ENCODE data around the gene SNAPC4.
"Not testable (repeated sequence)": the region's sequence is repeated elsewhere in the genome, so short reads cannot be mapped to it uniquely, and the experiment has no call there.

The SNAPC4 gene

DNA sequence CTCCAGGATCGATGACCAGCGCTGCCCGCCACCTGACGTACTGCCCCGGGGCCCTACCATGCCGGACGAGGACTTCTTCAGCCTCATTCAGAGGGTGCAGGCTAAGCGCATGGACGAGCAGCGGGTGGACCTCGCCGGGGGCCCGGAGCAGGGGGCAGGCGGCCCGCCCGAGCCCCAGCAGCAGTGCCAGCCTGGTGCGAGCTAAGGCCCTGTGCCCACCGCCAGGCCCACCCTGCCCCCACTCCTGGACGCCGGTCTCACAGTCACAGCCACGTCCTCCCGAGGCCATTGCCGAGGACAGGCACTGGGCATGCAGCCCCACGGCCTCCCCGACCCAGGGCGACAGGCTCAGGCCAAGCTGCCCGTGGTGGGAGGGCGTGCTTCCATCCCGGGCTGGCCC is 42.0 kb downstream of the SNAPC4 start:
- no peak for DNase-seq (ENCODE audit: low read depth)

DNA sequence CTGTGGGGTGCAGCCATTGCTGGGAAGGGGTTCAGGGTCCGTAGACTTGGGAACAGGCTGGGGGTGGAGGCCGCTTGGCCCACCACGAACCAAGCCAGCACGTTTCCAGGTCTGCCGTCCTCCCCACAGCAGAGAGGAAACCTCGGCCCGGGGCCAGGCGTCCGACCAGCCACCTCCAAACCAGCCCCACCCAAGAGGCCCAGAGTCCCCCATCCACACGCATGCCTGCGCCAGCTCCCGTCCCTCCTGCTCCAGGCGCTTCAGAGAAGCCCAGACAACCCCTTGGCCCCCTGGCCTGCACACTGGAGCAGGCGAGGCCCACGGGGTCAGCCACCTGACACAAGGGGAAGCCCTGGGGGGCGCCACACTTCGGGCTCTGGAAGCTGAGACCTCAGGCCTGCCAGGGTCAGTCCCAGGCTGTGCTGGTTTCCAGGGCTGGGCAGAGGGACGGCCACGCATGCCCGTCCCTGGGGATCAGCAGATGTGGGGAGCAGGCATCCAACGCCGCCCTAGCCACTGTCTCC is 42.7 kb downstream of the SNAPC4 start:
- DNase-seq (ENCODE audit: low read depth), result no peak

DNA sequence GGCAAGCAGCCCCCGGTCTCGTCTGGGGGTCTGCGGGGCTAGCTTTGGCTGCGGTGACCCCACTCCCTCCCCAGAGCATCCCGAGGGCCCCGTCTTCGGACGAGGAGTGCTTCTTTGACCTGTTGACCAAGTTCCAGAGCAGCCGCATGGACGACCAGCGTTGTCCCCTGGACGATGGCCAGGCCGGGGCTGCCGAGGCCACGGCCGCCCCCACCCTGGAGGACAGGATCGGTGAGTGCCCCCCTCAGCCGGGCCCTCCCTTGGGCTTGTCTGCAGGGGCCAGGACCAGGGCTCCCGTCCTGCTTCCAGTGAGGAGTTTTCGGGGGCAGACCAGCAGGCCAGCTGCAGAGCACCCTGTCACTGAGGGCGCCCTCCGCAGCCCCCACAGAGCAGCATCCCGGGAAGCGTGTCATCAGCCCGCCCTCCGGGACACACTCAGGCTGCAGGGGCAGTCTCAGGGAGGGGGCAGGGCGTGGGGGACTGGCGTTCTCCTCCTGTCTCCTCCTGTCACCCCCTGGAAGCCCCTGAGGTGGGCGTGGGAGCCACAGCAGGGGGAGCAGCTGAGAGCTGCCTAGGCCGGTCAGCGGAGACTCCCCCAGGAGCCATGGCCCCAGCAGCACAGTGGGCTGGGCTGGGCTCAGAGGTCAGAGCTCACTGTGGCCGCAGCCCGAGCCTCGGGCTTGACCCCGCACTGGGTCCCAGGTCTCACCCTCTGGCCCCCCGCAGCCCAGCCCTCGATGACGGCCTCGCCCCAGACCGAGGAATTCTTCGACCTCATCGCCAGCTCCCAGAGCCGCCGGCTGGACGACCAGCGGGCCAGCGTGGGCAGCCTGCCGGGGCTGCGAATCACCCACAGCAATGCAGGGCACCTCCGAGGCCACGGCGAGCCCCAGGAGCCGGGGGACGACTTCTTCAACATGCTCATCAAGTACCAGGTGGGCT is 44.1 kb downstream of the SNAPC4 start:
- DNase-seq (ENCODE audit: low read depth), result no peak

DNA sequence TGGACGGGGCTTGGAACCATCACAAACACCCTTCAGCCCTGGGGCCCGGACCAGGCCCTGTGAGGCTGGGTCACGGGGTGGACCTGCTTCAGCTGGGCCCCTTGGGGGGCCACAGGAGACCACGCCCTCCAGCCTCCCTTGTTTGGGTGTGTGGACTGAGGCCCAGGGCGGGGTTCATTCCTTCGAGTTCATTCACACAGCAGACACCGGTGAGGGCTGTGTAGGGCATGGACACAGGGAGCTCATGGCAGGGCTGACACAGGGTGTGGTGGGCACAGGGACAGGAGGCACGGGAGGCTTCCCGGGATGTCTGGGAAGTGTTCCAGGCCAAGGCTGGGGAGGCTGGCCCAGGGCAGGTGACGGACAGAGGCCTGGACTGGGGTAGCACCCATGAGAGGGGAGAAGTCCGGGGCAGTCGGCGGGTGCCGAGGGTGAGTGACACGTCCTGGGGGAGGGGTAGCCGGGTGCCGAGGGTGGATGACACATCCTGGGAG is 45.3 kb downstream of the SNAPC4 start:
- no peak for DNase-seq (ENCODE audit: low read depth)

DNA sequence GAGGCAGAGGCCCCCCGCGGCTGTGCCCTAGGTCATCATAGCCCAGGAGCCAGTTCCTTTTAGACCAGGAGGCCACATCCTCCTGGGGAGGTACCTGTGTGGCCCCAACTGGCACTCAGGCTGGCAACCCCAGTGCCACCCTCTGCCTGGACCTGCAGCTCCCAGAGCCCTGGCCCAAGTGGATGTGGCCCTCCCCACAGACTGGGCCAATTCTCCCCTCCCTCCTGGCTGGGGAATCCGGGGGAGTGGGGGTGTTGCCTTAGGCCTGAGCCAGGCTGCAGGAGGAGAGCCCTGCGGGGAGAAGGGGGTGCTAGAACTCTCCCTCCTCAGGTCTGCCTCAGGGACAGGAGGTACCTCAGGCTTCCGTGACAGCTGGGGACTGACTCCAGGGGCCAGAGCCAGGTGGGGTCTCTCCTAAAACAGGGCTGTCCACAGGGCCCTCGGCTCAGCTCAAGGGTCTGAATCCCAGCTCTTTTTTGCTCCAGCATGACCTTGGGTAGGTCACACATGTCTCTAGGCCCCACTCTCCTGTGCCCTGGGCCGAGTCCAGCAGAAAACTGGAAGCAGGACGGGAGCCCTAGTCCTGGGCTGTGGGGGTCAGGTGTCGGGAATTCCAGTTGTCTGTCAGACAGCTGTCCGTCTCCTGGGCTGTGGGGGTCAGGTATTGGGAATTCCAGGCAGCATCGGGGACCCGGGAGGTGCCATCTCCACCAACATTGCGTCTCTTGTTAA is 46.0 kb downstream of the SNAPC4 start:
- DNase-seq (ENCODE audit: low read depth), result no peak

DNA sequence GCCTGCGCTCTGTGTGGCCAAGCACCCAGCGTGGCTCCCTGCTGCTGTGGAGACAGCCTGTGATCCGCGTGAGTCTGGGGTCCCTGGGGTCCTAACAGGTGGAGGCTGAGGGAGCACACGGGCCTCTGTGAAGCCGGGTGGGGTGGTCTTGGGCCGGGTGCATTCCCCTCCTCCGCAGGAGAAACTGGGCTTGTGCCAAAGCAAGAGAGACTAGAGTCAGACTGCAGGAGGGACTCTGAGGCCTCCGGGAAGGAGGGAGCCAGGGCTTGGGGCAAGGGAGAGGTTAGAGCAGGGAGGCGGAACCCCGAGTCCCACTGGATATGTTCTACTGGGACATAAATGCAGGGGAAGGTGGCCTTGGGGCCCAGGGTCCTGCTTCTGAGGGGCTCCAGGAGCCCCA is 46.9 kb downstream of the SNAPC4 start:
- no peak for DNase-seq (ENCODE audit: low read depth)

DNA sequence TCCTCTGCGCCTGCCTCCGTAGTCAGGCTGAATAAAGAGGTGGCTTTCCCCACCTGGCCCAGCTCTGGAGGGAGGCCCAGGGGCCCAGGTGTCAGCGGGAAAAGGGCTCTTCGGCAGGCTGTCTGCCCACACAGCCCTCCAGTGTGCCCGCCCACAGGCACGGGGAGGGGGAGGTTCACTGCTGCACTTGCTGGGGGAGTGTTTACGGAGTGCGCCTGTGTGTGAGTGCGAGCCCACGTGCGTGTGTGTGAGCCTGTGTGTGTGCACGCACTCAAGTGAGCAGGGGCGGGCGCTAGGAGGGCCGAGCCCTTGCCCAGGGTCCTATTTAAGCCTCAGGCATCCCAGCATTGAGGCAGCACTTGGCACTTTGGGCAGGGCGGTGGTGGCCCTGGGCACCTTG is 47.3 kb downstream of the SNAPC4 start:
- no peak for DNase-seq (ENCODE audit: low read depth)

DNA sequence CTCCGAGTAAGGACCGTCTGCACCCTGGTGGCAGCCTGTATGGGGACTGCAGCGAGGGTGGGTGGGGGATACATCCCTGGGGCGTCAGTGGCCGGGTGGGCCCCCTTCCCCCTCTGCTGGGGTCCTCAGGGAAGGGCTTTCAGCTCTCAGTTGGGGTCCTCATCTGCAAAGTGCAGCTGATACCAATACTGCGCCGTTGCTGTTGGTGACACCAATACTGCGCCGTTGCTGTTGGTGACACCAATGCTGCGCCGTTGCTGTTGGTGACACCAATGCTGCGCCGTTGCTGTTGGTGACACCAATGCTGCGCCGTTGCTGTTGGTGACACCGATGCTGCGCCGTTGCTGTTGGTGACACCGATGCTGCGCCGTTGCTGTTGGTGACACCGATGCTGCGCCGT is 48.1 kb downstream of the SNAPC4 start:
- DNase-seq (ENCODE audit: low read depth), result not testable (repeated sequence)

DNA sequence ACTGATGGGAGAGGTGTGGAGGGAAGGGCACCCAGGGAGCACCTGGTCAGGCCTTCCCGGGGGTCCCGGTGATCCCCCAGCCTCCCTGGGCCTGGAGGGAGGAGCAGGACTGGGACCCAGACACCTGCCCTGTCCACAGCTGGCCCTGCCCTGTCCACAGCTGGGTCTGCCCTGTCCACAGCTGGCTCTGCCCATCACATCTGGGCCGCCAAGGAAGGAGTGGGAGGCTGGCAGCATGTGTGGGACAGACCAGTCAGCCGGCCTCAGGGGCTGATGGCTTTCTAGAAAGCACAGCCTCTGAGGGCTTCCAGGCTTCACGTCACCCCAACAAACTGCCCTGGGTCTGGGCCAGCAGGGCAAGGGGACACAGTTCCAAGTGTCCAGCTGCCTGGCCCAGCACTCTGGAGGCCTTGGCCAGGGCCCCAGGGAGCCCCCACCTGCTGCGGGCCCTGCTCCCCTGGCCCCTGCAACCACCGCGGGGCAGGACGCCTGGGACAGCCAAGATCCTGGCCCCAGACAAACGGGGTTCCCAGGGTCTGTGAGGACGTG is 48.6 kb downstream of the SNAPC4 start:
- DNase-seq (ENCODE audit: low read depth), result no peak

All from activated T-cell treated with anti-CD3 and anti-CD28 coated beads for 24 hours (primary cell).